DND-41 (cell line): Measurements from ENCODE around the gene LY86.

Experiments
- CTCF ChIP-seq: IDR thresholded peaks from 2 replicates; pipeline ENCODE4 v1.5.1; 2012; ENCODE audit warnings: borderline replicate concordance, low read length, moderate library complexity, mild to moderate bottlenecking; ENCODE audit not compliant: poor library complexity, severe bottlenecking; ENCODE audit errors: extremely low read depth
- EZH2 ChIP-seq: IDR thresholded peaks from 3 replicates; pipeline ENCODE4 v1.6.1; 2012; ENCODE audit warnings: borderline replicate concordance, low read depth, mild to moderate bottlenecking, moderate library complexity, low read length, inconsistent platforms; ENCODE audit not compliant: severe bottlenecking

- TF ChIP-seq CTCF, result no peak
- no peak for TF ChIP-seq EZH2
Measured at GRCh38 chr6:6569096-6569810, 19.3 kb upstream of the LY86 start.
